OCI-LY1 (cell line): ENCODE results near the gene CILP.

Experiments used
- H2AFZ ChIP-seq: fragments of 200-600 bp; sonication (generic), shearing (Covaris generic); 2 replicates; pipeline ENCODE4 v1.6.0; 2014; ENCODE audit warnings: antibody characterized with exemption, mild to moderate bottlenecking, low read length
- H3F3A ChIP-seq: fragments of 200-600 bp; sonication (generic), shearing (Covaris generic); 2 replicates; pipeline ENCODE4 v1.6.0; 2014; ENCODE audit warnings: mild to moderate bottlenecking, antibody characterized with exemption, low read length, moderate library complexity; ENCODE audit not compliant: insufficient read depth
- H3K27ac ChIP-seq: fragments of 200-600 bp; sonication (generic); 2 replicates; pipeline ENCODE4 v1.5.1; 2014; ENCODE audit warnings: low read length, mixed run types, mild to moderate bottlenecking, low read depth; ENCODE audit not compliant: poor library complexity, severe bottlenecking
- H3K27me3 ChIP-seq: fragments of 200-600 bp; sonication (generic); 2 replicates; pipeline ENCODE4 v1.6.0; 2014; ENCODE audit warnings: antibody characterized with exemption, mild to moderate bottlenecking, low read length, moderate library complexity; ENCODE audit not compliant: insufficient read depth
- H3K36me3 ChIP-seq: fragments of 200-600 bp; sonication (generic); 2 replicates; pipeline ENCODE4 v1.6.1; 2014; ENCODE audit warnings: mild to moderate bottlenecking, antibody characterized with exemption, low read length, moderate library complexity, mixed read lengths; ENCODE audit not compliant: insufficient read depth
- H3K4me1 ChIP-seq: fragments of 200-600 bp; sonication (generic); 2 replicates; pipeline ENCODE4 v1.5.1; 2014; ENCODE audit warnings: mild to moderate bottlenecking, low read length, moderate library complexity; ENCODE audit not compliant: insufficient read depth, severe bottlenecking
- H3K4me2 ChIP-seq: fragments of 200-600 bp; sonication (generic), shearing (Covaris generic); 2 replicates; pipeline ENCODE4 v1.6.1; 2014; ENCODE audit warnings: low read length
- H3K4me3 ChIP-seq: fragments of 200-600 bp; sonication (generic); 2 replicates; pipeline ENCODE4 v1.5.1; 2014; ENCODE audit warnings: low read length, low read depth, mild to moderate bottlenecking, mixed read lengths; ENCODE audit not compliant: poor library complexity, severe bottlenecking
- H3K79me2 ChIP-seq: fragments of 200-600 bp; shearing (Covaris generic); 2 replicates; pipeline ENCODE4 v1.6.1; 2016; ENCODE audit warnings: mixed run types, low read length, mixed read lengths; ENCODE audit not compliant: insufficient read depth
- H3K9ac ChIP-seq: fragments of 200-600 bp; sonication (generic), shearing (Covaris generic); 2 replicates; pipeline ENCODE4 v1.6.1; 2014; ENCODE audit warnings: mild to moderate bottlenecking, low read length, mixed read lengths
- H3K9me2 ChIP-seq: fragments of 200-600 bp; sonication (generic), shearing (Covaris generic); 2 replicates; pipeline ENCODE4 v1.6.1; 2014; ENCODE audit warnings: low read depth, mild to moderate bottlenecking, low read length, mixed read lengths
- H3K9me3 ChIP-seq: fragments of 200-600 bp; shearing (Covaris generic); 2 replicates; pipeline ENCODE4 v1.6.1; 2014; ENCODE audit warnings: low read length, mixed read lengths
- H4K20me1 ChIP-seq: fragments of 200-600 bp; sonication (generic), shearing (Covaris generic); 2 replicates; pipeline ENCODE4 v1.6.0; 2016; ENCODE audit warnings: mild to moderate bottlenecking, low read length; ENCODE audit not compliant: insufficient read depth
- EZH2 ChIP-seq: fragments of 200-600 bp; sonication (generic), shearing (Covaris generic); IDR thresholded peaks from 2 replicates; pipeline ENCODE4 v1.8.0; 2017; ENCODE audit warnings: borderline replicate concordance, mixed run types, mild to moderate bottlenecking, antibody characterized with exemption, low read length, moderate library complexity, mixed read lengths
- TF ChIP-seq, protein P1 (sequence below): fragments of 200-600 bp; sonication (generic), shearing (Covaris generic); IDR thresholded peaks from 2 replicates; pipeline ENCODE4 v1.5.1; 2017; ENCODE audit warnings: mild to moderate bottlenecking, antibody characterized with exemption, low read length, moderate library complexity, mixed read lengths

CILP gene

DNA sequence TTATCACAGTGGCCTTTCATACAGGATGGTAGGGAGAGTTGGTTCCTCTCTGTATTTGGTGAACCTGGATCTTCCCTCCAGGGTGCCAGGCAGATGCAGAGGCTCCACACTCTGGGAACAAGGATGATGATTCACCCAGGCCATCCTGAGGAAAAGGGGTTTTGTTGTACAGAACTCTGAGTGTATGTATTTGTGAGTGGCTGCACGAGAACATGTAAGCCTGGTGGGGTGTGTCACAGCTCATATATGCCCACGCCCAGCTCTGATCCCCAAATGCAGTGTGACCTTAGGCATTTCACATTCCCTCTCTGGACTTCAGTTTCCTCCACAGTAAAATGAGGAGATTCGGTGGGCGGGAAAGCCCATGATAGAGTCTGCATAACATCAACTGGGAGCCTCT lies 11.6 kb upstream of the CILP start:
- no peak overlapping the region for H3K4me2 ChIP-seq
- H3K4me3 ChIP-seq = no peak overlapping the region
- no peaks in the 10 kb centered on the region for H4K20me1 ChIP-seq
- no peaks in the 10 kb centered on the region for H3K9me2 ChIP-seq
- no peaks in the 10 kb centered on the region for H3K27me3 ChIP-seq
- H3K9me3 ChIP-seq = no peaks in the 10 kb centered on the region
- H3K9ac ChIP-seq = no peak overlapping the region
- H3F3A ChIP-seq = no peaks in the 10 kb centered on the region
- no peak overlapping the region for H2AFZ ChIP-seq
- no peak for TF ChIP-seq EZH2
- TF ChIP-seq, protein P1, sequence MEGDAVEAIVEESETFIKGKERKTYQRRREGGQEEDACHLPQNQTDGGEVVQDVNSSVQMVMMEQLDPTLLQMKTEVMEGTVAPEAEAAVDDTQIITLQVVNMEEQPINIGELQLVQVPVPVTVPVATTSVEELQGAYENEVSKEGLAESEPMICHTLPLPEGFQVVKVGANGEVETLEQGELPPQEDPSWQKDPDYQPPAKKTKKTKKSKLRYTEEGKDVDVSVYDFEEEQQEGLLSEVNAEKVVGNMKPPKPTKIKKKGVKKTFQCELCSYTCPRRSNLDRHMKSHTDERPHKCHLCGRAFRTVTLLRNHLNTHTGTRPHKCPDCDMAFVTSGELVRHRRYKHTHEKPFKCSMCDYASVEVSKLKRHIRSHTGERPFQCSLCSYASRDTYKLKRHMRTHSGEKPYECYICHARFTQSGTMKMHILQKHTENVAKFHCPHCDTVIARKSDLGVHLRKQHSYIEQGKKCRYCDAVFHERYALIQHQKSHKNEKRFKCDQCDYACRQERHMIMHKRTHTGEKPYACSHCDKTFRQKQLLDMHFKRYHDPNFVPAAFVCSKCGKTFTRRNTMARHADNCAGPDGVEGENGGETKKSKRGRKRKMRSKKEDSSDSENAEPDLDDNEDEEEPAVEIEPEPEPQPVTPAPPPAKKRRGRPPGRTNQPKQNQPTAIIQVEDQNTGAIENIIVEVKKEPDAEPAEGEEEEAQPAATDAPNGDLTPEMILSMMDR = no peak
- no peaks in the 10 kb centered on the region for H3K4me1 ChIP-seq
- no peaks in the 10 kb centered on the region for H3K79me2 ChIP-seq
- no peaks in the 10 kb centered on the region for H3K36me3 ChIP-seq
- no peak overlapping the region for H3K27ac ChIP-seq

DNA sequence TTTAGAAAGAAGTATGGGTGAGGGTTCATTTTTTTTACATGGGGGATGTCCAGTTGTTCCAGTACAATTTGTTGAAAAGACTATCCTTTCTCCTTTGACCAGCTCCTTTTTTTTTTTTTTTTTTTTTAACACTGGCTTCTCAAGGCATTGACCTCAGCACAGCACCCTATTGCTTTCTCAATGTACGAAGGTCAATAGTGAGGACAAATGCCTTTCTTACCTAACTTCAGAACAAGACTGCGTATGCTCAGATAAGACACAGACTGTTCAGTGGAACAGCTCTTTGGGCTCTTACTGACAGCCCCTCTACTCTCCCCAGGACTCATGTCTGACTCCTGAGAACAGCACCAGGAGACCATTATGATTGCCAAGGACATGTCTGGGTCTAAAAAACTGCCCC lies 10.4 kb upstream of the CILP start:
- Histone ChIP-seq H4K20me1 (no peaks in the 10 kb centered on the region), H3F3A (no peaks in the 10 kb centered on the region), H3K4me1 (no peaks in the 10 kb centered on the region), H3K4me2 (no peak overlapping the region), H3K79me2 (no peaks in the 10 kb centered on the region), H3K9ac (no peak overlapping the region), H3K36me3 (no peaks in the 10 kb centered on the region), H3K27me3 (no peaks in the 10 kb centered on the region), H3K9me2 (no peaks in the 10 kb centered on the region), H3K4me3 (no peak overlapping the region), H3K9me3 (no peaks in the 10 kb centered on the region), H2AFZ (no peak overlapping the region), H3K27ac (no peak overlapping the region)
- no peak for TF ChIP-seq EZH2
- TF ChIP-seq, protein P1 = no peak

DNA sequence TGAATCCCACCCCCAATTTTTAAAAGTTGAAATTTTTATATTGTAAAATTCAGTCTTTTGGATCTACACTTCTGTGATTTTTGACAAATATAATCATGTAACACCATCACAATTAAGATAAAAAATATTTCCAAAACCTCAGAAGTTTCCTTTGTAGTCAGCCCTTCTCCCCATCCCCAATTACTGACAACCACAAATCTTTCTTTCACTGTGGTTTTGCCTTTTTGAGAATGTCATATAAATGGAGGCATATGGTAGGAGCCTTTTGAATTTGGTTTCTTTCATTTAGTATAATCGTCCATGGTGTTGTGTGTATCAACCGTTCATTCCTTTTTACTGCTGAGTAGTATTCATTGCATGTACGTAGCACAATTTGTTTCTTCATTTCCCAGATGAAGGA lies 7.9 kb upstream of the CILP start:
- Histone ChIP-seq H3K9me3 (no peaks in the 10 kb centered on the region), H4K20me1 (no peaks in the 10 kb centered on the region), H3K9ac (no peak overlapping the region), H3K4me1 (no peaks in the 10 kb centered on the region), H3K4me2 (no peak overlapping the region), H3K79me2 (no peaks in the 10 kb centered on the region), H3K27me3 (no peaks in the 10 kb centered on the region), H3K4me3 (no peak overlapping the region), H3K36me3 (no peaks in the 10 kb centered on the region), H2AFZ (no peak overlapping the region), H3K27ac (no peak overlapping the region), H3F3A (no peaks in the 10 kb centered on the region), H3K9me2 (no peaks in the 10 kb centered on the region)
- no peak for TF ChIP-seq EZH2
- TF ChIP-seq, protein P1 = no peak
